GM10266 (cell line): ENCODE measurements around the gene ADGRL1.
"Not testable (repeated sequence)": the region's sequence is repeated elsewhere in the genome, so short reads cannot be mapped to it uniquely, and the experiment has no call there.

Source experiments
- DNase-seq: peaks from one replicate; pipeline ENCODE4 v3.0.0; 2012; ENCODE audit errors: extremely low spot score
- CTCF ChIP-seq: IDR thresholded peaks from 2 replicates; pipeline ENCODE4 v1.5.1; 2012; ENCODE audit warnings: mild to moderate bottlenecking, low read depth; ENCODE audit not compliant: control insufficient read depth, insufficient read depth; ENCODE audit errors: missing control alignments

Gene ADGRL1

GRCh38 chr19:14196105-14196504 is 9.9 kb downstream of the ADGRL1 start:
- peak; percentile 83 for TF ChIP-seq CTCF
- peak; percentile 69 for DNase-seq

- DNase-seq: not testable (repeated sequence)
Measured at GRCh38 chr19:14195216-14195615, 10.8 kb downstream of the ADGRL1 start.

- no peak for TF ChIP-seq CTCF
- no peak for DNase-seq
Measured at GRCh38 chr19:14189415-14189814, 16.6 kb downstream of the ADGRL1 start.

GRCh38 chr19:14188086-14188485 is 17.9 kb downstream of the ADGRL1 start:
- DNase-seq: not testable (repeated sequence)

- no peak for DNase-seq
- TF ChIP-seq CTCF: no peak
Measured at GRCh38 chr19:14187561-14187960, 18.4 kb downstream of the ADGRL1 start.

GRCh38 chr19:14186684-14187083 is 19.3 kb downstream of the ADGRL1 start:
- not testable (repeated sequence) for DNase-seq

GRCh38 chr19:14185691-14186090 is 20.3 kb downstream of the ADGRL1 start:
- DNase-seq: not testable (repeated sequence)

- DNase-seq: no peak
- no peak for TF ChIP-seq CTCF
Measured at GRCh38 chr19:14185158-14185557, 20.8 kb downstream of the ADGRL1 start.

GRCh38 chr19:14183741-14184350 is 22.1 kb downstream of the ADGRL1 start:
- peak; percentile 27 for DNase-seq
- no peak for TF ChIP-seq CTCF

GRCh38 chr19:14182476-14182875 is 23.5 kb downstream of the ADGRL1 start:
- DNase-seq: no peak
- no peak for TF ChIP-seq CTCF
